GM21390 (cell line): Measurements from ENCODE around the gene PRKCA.
"Not testable (repeated sequence)": the region's sequence is repeated elsewhere in the genome, so short reads cannot be mapped to it uniquely, and the experiment has no call there.

Experiments
- ATAC-seq: cut with Tn5 transposase; IDR thresholded peaks from one replicate; pipeline ENCODE4 v1.9.1; 2021; ENCODE audit not compliant: unreplicated experiment

PRKCA gene

DNA sequence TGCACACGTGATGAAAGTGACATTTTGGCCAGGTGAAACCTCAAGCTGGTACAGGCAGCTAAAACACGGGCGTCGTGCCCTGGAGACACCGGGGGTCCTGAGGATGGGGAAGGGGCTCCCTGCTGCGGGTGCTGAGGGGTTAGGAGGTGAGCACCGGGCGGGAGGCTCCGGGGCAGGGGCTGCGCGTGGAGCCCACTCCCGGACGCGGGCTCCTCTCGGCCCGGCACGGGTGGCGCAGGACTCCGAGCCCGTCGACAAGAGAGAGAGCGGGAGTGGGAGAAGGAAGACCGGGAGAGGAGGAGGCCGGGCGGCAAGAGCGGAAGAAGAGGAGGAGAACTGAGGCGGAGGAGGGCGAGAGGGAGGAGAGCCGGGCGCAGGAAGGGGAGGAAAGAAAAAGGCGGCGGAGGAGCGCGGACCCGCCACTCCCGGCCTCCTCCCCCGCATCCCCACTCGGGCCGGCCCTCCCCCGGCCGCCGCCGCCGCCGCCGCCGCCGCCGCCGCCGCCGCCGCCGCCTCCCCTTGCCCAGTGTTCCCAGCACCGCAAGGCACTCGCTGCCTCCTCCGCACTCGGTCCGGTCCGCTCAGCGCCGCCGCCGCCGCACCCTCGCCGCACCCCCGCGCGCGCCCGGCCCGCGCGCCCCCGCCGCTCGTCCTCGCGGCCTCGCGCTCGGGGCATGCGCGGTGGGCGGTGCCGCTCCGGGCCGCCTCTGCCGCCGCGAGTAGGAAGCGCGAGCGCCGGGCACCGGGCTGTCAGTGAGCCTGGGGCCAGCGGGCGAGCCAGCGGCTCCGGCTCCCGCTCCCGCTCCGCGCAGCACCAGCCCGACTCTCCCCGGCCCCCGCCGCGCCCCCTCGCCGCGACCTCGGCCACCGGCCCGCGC, at the start of gene PRKCA:
Gene PRKCA, plus strand, starts transcription at position 750 of the 878 bp plus-strand sequence.
- ATAC-seq, result peak; percentile 88

DNA sequence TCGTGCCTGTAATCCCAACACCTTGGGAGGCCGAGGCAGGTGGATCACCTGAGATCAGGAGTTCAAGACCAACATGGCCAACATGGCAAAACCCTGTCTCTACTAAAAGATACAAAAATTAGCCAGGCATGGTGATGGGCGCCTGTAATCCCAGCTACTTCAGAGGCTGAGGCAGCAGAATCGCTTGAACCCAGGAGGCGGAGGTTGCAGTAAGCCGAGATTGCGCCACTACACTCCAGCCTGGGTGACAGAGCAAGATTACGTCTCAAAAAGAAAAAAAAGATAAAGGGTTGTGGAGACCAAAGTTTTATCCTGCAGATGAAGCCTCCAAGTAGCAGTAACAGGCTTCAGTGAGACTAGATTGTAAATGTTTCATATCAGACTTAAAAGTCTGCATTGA, 49.0 kb upstream of the PRKCA start:
- ATAC-seq, result not testable (repeated sequence)

DNA sequence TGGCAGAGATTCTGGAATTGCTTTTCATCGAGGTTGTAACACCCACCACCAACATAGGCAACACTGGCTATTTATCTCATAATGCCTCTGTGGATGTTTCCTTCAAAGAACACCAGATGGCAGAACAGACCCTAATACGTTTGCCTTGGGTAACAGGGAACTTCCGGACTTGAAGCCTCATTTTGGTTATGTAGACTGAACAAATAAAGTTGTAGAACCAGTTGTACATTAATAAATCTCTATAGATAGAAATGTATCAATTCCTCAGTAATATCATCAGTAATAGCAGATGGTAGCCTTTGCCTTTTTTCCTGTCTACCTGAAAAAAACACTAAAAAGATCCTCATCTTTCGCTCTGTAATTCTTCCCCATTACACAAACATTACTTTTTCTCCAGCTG, 47.3 kb upstream of the PRKCA start:
- no peak for ATAC-seq

DNA sequence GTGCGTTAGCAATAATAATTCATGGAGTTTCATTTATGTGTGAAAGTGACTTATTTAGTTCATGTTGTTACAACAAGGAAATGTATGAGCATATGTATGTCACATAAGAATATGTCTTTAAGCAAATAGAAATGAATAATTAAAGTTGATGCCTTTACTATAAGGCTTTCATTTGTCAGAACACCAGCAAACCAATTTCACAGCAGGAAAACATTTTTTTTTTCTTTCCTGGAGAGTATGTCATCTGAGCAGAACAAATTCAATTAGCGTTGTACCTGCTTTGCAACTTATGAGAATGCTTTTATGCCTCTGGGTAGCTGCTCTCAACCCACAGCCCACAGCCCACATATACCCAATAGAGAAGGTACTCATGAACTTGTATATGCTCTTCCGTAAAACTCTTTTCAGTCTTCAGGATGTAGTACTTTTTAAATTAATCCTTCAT, 46.9 kb upstream of the PRKCA start:
- no peak for ATAC-seq

DNA sequence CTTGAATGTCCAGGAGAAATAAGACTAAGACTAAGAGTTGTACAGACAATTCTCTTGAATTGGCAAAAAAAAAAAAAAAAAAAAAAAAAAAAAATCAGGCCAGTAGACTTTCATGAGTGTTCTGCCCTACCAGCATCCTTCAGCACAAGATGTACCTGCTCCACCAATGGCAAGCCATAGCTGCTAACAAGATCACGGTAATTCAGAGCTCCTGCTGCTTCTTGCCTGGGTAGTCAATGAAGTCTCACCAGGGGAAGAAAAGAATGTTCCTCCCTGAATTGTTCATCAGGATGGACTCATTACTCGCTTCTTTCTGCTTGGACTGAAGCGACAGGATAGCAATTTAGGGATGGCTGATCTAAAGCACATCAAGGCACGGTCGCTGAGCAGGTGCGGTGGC, 42.1 kb upstream of the PRKCA start:
- no peak for ATAC-seq

DNA sequence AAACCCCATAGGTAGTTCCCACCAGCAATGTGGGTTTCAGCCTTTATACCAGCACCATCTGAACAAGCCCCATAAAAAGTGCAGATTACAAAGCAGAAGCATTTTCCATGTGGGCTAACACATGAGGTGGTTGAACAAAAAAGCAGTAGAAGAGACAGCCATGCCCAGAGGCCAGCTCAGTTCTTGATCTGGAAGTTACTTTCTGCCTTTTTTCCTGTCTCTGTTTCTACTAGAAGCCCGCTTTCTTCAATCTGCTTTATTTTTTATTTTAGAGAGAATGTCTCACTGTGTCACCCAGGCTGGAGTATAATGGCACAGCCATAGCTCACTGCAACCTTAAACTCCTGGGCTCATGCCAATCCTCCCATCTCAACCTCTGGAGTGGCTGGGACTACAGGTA, 41.7 kb upstream of the PRKCA start:
- no peak for ATAC-seq

DNA sequence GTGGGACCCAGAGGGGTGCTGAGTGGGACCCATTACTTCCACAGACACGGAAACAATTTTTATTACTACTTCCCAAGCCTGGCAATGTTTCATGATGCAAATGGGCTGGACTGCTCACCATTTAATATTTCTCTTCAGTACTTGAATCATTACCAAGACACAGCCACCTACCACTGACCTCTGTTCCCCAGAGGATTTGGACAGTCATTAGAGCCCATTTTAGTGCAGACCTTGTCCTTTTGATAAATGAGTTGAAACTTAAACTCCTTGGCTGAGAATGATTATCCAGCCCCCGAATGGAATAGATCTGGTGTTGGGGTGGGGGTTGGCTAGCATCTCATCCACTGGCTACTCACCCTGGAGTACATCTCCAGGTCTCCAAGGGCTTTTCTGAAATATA, 39.6 kb upstream of the PRKCA start:
- no peak for ATAC-seq

DNA sequence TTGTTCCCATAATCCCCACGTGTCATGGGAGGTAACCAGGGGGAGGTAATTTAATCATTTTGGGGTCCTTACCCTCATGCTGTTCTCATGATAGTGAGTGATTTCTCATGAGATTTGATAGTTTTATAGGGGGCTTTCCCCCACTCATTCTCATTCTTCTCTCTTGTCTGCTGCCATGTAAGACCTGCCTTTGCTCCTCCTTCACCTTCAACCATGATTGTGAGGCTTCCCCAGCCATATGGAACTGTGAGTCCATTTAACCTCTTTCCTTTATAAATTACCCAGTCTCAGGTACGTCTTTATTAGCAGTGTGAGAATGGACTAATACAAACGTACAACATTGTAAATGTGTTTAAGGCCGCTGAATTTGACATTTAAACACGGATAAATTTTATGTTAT, 37.7 kb upstream of the PRKCA start:
- no peak for ATAC-seq

DNA sequence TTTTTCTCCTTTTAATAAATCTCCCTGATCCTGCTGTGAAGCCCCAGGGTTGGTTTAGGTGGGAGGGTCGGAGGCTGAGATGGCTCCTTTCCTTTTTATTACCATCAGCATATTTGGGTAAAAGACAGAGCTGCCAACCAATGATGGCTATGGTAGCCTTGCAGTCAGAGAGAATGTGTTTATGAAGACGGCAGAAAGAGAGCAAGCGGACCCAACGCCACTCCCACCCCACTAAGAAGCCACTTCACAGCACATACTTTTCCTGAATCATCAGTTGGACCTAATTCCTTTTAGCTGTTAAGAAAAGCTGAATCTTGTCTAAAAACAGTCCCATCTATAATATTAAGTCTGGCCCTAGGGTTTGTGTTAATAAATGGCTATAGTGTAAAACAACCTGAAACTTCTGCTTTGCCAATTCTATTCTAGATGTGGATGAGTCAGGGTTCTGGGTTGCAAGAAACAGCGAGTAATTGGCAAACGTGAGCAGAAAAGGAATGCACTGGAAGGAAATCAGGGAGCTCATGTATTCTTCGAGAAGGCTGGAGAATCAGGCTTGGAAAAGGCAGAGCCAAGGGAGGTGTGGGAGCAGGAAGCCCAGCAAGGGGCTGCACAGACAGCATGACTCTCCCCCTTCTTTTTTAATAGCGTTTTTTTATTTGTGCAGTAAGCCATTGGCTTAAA, 34.0 kb upstream of the PRKCA start:
- ATAC-seq, result no peak

DNA sequence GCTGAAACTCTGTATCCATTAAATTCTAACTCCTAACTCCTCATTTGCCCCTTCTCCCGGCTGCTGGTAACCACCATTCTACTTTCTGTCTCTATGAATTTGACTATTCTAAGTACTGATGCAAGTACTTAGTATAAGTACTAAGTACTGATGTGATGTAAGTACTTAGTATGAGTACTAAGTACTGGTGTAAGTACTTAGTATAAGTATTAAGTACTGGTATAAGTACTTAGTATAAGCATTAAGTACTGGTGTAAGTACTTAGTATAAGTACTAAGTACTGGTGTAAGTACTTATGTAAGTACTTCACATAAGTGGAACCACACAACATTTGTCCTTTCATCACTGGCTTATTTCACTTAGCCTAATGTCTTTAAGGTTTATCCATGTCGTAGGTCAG, 32.3 kb upstream of the PRKCA start:
- no peak for ATAC-seq

DNA sequence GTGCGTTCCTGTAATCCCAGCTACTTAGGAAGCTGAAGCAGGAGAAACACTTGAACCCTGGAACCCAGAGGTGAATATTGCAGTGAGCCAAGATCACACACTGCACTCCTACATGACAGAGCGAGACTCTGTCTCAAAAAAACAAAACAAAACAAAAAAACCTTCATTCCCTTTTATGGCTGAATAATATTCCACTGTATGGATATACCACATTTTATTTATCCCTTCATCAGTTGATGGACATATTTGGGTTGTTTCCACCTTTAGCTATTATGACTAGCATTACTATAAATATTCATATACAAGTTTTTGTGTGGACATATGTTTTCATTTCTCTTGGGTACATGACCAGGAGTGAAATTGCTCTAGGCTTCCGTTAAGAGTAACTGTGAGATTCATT, 30.9 kb upstream of the PRKCA start:
- no peak for ATAC-seq

DNA sequence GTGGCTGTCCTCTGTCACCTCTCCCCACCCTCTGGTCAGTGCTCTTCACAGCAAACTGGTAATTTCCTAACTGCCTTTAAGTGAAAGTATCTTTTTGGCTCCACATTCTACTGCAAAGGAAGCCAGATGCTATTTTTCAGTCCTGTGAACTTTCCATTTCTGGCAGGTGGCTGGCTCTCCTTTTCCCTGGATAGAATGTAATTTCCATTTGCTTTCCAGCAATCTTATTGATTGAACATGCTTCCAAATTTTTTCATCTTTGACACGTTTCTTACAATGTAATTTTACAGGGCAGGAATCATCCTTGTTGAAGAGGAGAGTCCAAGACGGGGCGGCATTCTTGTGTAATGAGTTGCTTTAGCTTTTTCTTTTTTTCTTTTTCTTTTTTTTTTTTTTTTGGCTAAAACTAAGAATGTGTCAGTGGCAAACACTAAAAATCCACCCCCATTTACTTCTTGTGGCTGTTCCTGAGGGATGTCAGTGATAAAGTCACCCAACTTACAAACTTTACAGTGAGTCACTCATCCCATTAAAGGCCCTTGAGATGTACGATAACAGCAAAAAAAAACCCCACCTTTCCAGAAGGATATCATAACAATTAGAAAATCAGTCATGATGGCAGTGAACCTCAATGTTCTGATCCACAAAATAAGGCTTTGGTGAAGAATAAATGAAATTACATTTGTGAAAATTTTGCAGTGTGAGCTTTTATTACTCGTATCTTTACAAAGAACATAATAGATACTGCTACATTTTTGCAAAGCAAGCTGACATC, 29.4 kb upstream of the PRKCA start:
- ATAC-seq, result no peak

DNA sequence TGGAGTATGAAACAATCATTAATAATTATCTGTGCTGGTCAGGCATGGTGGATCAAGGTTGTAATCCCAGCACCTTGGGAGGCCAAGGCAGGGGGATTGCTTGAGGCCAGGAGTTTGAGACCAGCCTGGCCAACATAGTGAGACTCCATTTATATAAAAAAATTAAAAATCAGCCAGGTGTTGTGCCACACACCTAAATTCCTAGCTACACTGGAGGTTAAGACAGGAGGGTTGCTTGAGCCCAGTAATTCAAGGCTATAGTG, 28.9 kb upstream of the PRKCA start:
- ATAC-seq, result no peak

DNA sequence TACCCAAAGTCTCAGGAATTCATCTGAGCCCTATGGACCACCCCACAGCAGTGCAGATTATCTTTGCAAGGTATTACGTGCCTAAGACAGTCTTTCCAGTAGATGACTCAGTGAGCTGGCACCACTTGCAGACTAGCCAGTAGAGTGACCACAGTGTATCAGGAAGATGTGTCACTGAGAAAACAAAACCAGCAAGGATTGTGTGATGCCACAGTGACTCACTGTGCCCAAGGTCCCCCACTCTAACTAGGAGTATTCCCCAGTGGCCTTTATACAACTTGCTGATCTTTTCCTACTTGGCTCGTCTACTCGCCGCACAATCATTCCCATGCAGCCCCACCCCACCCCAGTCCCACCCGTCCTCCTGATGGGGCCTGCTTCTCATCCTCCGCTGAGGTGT, 26.8 kb upstream of the PRKCA start:
- no peak for ATAC-seq

DNA sequence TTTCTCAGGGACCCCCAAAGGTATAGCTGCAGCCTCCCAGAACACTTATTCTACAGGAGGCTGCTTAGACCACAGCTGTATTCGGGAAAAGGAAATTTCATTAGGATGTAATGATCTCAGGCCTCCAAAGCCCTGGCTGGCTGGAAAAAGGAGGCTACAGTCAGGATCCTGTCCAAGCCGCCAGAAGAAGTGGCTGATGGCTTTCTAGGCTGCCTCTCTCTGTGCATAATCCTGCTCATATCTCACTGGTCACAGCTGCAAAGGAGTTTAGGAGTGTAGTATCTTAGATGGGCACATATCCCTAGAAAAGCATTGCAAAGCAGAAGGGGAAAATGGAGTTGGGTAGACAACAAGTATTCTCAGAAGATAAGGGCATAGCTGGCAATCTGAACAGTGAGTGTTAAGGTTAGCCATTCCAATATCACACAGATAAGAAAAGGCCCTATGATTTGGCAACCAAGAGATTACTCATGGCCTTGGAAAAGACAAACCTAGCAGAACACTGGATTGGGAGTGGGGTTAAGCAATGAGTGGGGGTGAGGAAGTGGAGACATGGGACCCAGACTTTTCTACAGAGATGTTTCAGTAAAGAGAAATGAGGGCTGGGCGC, 26.0 kb upstream of the PRKCA start:
- ATAC-seq, result no peak

DNA sequence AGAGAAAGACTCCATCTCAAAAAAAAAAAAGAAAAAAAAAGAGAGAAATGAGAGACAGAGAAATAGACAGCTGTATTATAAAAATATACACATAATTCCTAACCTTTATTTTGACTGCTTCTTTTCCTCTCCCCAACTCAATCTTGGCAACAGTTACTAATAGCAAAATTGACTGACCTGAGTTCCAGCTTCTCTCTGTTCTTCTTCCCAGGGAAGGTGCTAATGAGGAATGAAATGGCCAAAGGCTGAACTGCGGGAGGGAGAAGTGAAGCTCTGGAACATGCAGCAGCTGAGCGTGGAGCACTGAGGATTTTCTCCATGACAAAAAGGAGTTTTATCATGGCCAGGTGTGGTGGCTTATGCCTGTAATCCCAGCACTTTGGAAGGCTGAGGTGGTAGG, 25.2 kb upstream of the PRKCA start:
- ATAC-seq, result no peak

DNA sequence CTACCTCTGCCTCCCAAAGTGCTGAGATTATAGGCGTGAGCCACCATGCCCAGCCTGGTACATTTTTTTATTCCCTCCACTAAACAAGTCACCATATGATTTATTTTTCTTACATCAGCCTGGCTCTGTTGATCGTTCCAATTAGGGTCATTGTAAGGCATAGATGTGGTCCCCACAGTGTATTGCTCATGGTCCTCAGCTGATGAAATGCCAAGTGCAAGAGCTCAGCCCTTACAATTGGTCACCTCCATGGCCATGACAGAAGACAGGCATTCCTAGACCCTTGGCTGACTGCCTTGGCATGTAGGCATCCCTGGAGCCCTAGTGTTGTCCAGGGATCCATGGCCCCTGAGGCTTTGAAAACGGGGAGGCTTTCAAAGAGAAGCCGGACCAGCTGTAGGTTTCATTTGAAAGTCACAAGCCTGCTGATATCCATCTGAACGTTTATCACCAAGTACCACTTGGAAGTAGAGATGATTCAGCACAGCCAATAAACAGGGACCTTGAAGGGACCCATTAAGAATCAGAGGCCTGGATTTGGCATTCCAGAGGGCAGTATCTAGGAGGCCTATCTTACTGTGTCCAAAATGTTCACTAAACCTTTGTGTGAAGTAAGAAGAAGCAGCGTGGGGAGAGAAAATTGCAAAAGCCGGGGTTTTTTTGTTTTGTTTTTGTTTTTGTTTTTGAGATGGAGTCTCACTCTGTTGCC, 20.6 kb upstream of the PRKCA start:
- no peak for ATAC-seq

DNA sequence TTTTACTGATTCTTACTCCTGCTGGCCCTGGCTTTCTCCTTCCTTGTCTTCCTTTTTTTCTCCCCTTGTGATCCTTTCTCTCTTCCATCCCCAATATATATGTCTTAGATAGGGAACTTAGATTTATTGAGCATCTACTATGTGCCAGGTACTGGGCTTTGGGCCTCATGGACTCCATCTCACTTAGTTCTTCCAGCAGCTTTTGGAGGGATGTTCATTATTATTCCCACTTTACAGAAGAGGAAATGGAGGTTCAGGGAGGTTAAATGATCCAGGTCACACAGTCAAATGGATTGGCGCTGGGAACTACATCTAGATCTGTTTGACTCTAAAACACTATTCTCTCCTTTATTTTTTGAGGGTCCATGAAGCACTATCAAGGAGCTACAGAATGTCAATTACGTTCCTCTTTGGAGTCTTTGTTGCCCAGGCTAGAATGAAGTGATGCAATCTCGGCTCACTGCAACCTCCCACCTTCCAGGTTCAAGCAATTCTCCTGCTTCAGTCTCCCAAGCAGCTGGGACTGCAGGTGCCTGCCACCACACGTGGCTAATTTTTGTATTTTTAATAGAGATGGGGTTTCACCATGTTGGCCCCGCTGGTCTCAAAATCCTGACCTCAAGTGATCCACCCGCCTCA, 19.0 kb upstream of the PRKCA start:
- no peak for ATAC-seq

DNA sequence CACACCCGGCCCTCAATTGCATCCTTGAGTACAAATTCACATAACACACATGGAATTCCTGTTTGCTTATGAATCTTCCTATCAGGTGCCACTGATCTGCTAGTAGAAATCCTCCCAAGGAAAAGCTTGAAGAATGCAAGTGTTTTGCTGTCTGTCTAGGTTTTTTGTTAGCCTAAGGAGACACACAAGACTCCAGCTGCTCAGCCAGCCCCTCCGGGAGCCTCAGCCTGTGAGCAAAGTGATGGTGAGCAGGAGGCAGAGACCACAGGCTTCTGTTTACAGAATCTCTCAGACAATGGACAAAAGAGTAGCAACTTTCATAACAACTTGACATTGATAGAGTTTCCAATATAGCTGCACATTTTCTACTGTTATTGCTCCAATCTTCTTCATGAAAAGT, 18.4 kb upstream of the PRKCA start:
- no peak for ATAC-seq

DNA sequence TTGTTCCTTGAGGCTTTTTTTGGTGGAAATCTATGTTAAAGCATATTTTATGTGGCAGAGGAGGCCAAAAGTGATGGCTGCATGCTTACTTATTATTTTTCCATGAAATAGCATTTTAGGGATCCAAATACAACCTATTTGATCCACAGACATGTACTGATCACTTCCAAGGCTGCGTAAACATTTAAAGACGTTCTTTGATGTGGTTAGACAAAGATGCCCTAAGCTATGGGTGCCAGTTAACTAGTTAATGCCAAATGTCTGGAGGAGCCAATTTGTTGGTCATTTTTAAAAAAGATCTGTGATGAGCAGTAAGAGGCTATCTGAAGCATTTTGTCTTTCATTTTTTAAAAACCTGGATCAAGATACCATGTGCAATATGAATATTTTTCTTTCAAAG, 17.3 kb upstream of the PRKCA start:
- ATAC-seq, result no peak
